Activated CD8-positive, alpha-beta memory T cell treated with anti-CD3 and anti-CD28 coated beads for 1 hour (primary cell): ENCODE measurements around the gene BHLHE41.

ENCODE experiments used
- DNase-seq, 2 donors: peaks; one replicate each; pipeline ENCODE4 v3.0.0-alpha.2; 2020; ENCODE audit warnings: low read depth in 1 of 2; ENCODE audit errors: extremely low read depth in 1 of 2

The BHLHE41 gene

GRCh38 chr12:26116829-26117715 is 7.8 kb downstream of the BHLHE41 start:
- DNase-seq = no peak

GRCh38 chr12:26114720-26115401 is 10.0 kb downstream of the BHLHE41 start:
- DNase-seq = no peak

- peak in 1 of 2 donors; percentile 51 for DNase-seq
These were observed 10.8 kb downstream of the BHLHE41 start for GRCh38 chr12:26113853-26114719.

GRCh38 chr12:26113181-26113654 is 11.6 kb downstream of the BHLHE41 start:
- no peak for DNase-seq

- no peak for DNase-seq
These were observed 12.1 kb downstream of the BHLHE41 start for GRCh38 chr12:26112703-26113147.

- DNase-seq = no peak
These were observed 12.6 kb downstream of the BHLHE41 start for GRCh38 chr12:26112232-26112631.

GRCh38 chr12:26109343-26109881 is 15.4 kb downstream of the BHLHE41 start:
- no peak for DNase-seq

GRCh38 chr12:26108915-26109314 is 15.9 kb downstream of the BHLHE41 start:
- no peak for DNase-seq

GRCh38 chr12:26106347-26106746 is 18.5 kb downstream of the BHLHE41 start:
- DNase-seq = no peak

- no peak for DNase-seq
These were observed 21.9 kb downstream of the BHLHE41 start for GRCh38 chr12:26102953-26103352.

- DNase-seq = no peak
These were observed 23.1 kb downstream of the BHLHE41 start for GRCh38 chr12:26101763-26102162.

- DNase-seq = no peak
These were observed 23.5 kb downstream of the BHLHE41 start for GRCh38 chr12:26101350-26101734.

- no peak for DNase-seq
These were observed 24.0 kb downstream of the BHLHE41 start for GRCh38 chr12:26100666-26101349.

GRCh38 chr12:26097046-26097878 is 27.6 kb downstream of the BHLHE41 start:
- DNase-seq = peak in 1 of 2 donors; percentile 24

GRCh38 chr12:26096036-26096435 is 28.8 kb downstream of the BHLHE41 start:
- no peak for DNase-seq

- DNase-seq = no peak
These were observed 29.7 kb downstream of the BHLHE41 start for GRCh38 chr12:26095186-26095585.

- DNase-seq = no peak
These were observed 32.3 kb downstream of the BHLHE41 start for GRCh38 chr12:26092346-26093105.

GRCh38 chr12:26091822-26092221 is 33.0 kb downstream of the BHLHE41 start:
- no peak for DNase-seq
